ENCODE measurements around the gene FDCSP. TPM values are rescaled to one million over a fixed set of nuclear protein-coding genes. Genes with fewer than 3 reads are reported as not detected.
"Not testable (repeated sequence)": the region's sequence is repeated elsewhere in the genome, so short reads cannot be mapped to it uniquely, and the experiment has no call there.

FDCSP gene
- total and polyA plus RNA-seq, 4 donors, result not detected

DNA sequence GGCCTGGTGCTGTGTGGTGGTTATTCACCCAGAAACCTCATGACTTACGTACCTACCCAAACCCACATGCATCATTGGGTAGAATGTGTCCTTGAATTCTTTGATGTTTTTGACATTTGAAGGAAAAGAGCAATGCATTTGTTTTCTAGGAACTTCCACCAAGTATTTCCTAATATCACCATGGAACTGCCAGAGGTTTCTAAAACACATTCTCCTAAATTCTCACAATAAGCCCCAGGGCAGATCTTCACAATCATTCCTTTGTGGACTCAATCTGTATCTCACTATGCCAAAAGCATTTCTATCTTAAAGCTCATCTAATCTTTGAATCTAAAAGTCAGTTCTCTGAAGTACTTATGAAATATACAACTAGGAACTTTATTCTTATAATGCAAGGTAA lies 38.7 kb upstream of the FDCSP start:
- intact Hi-C loops (cut with DNase I), result no loop called here
- Histone ChIP-seq H3K4me1 (ENCODE audit: control insufficient read depth in 1 of 2, insufficient read depth in 2 of 2, low read length in 2 of 2) (no peaks in the 10 kb centered on the region), H3K9me3 (ENCODE audit: control insufficient read depth, low read length) (no peaks in the 10 kb centered on the region), H3K36me3 (ENCODE audit: control insufficient read depth in 1 of 2, insufficient read depth in 2 of 2, low read length in 1 of 2) (no peaks in the 10 kb centered on the region), H3K27ac (ENCODE audit: low read depth in 1 of 2, low read length in 2 of 2) (no peak overlapping the region), H3K4me3 (ENCODE audit: low read length in 2 of 2) (no peak overlapping the region), H3K27me3 (ENCODE audit: control insufficient read depth in 1 of 2, insufficient read depth in 2 of 2, low read length in 1 of 2) (peaks cover 0 to 1% of the 10 kb centered on the region in 2 donors)
- no peak for ATAC-seq (ENCODE audit: low FRiP score)
- WGBS, 2 donors, result 90 to 96% methylated on average over 1 of the region's 1 CpG
- no peak for DNase-seq

DNA sequence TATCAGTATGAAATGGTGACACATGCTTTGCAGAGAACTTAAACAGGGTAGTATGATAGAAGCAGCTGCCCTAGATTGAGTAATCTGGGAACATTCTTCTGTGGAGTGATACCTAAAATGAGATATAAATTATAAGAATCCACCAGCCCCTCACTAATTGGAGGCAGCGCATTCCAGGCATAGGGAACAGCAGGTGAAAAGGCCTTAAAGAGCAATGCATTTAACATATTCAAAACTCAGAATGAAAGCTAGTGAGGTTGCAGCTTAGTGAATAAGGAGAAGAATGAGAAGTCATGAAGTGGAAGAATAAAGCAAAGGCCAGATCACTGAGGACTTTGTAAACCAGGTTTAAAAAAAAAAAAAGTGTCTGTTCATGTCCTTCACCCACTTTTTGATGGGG lies 35.3 kb upstream of the FDCSP start:
- Histone ChIP-seq H3K27me3 (ENCODE audit: control insufficient read depth in 1 of 2, insufficient read depth in 2 of 2, low read length in 1 of 2) (no peaks in the 10 kb centered on the region), H3K4me1 (ENCODE audit: control insufficient read depth in 1 of 2, insufficient read depth in 2 of 2, low read length in 2 of 2) (no peaks in the 10 kb centered on the region), H3K36me3 (ENCODE audit: control insufficient read depth in 1 of 2, insufficient read depth in 2 of 2, low read length in 1 of 2) (no peaks in the 10 kb centered on the region), H3K9me3 (ENCODE audit: control insufficient read depth, low read length) (no peaks in the 10 kb centered on the region), H3K27ac (ENCODE audit: low read depth in 1 of 2, low read length in 2 of 2) (no peak overlapping the region), H3K4me3 (ENCODE audit: low read length in 2 of 2) (no peak overlapping the region)
- WGBS, 2 donors, result 99 to 100% methylated on average over 1 of the region's 1 CpG
- ATAC-seq (ENCODE audit: low FRiP score) (no peak), DNase-seq (no peak)
- intact Hi-C loops (cut with DNase I), result no loop called here

DNA sequence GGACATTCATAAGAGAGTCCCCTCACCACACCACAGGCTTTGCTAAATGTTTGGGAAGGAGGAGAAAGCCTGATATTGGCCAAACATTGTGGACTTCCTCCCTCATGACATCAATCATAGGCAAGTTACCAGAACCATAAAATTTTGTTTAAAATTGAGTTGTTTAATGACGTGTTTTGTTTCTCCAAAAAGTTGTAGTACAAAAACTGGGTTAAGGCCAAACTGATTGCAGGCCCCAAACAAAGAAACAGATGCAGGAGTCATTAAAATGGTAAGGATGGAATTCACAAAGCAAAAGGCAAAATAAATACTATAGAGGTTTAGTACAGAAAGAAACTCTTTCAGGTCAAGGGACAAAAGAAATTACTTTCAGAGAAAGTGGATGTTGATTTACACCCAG lies 34.3 kb upstream of the FDCSP start:
- DNase-seq (no peak), ATAC-seq (ENCODE audit: low FRiP score) (no peak)
- WGBS, 2 donors, result 30 to 39% methylated on average over 1 of the region's 1 CpG
- Histone ChIP-seq H3K9me3 (ENCODE audit: control insufficient read depth, low read length) (no peaks in the 10 kb centered on the region), H3K27me3 (ENCODE audit: control insufficient read depth in 1 of 2, insufficient read depth in 2 of 2, low read length in 1 of 2) (no peaks in the 10 kb centered on the region), H3K27ac (ENCODE audit: low read depth in 1 of 2, low read length in 2 of 2) (no peak overlapping the region), H3K4me3 (ENCODE audit: low read length in 2 of 2) (no peak overlapping the region), H3K36me3 (ENCODE audit: control insufficient read depth in 1 of 2, insufficient read depth in 2 of 2, low read length in 1 of 2) (no peaks in the 10 kb centered on the region), H3K4me1 (ENCODE audit: control insufficient read depth in 1 of 2, insufficient read depth in 2 of 2, low read length in 2 of 2) (no peaks in the 10 kb centered on the region)
- intact Hi-C loops (cut with DNase I), result no loop called here

DNA sequence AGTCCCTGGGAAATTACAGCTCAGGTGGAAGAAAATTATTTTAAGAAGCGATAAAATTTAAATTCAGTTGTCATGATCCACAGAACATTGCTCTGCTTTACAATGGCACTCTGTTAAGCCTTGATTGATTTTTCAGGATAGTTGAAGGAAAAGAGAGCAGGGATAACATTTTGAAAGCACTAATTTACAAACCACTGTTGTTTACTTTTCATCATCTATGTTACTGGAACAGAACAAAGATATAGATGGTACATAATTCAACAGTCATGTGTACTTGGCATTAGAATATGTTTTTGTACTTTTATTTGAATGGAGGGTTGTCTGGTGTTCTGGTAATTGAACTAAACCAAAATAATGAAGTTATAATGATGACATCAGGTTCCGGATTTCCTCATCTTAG lies 33.0 kb upstream of the FDCSP start:
- Histone ChIP-seq H3K4me3 (ENCODE audit: low read length in 2 of 2) (no peak overlapping the region), H3K4me1 (ENCODE audit: control insufficient read depth in 1 of 2, insufficient read depth in 2 of 2, low read length in 2 of 2) (no peaks in the 10 kb centered on the region), H3K9me3 (ENCODE audit: control insufficient read depth, low read length) (no peaks in the 10 kb centered on the region), H3K27me3 (ENCODE audit: control insufficient read depth in 1 of 2, insufficient read depth in 2 of 2, low read length in 1 of 2) (no peaks in the 10 kb centered on the region), H3K36me3 (ENCODE audit: control insufficient read depth in 1 of 2, insufficient read depth in 2 of 2, low read length in 1 of 2) (no peaks in the 10 kb centered on the region), H3K27ac (ENCODE audit: low read depth in 1 of 2, low read length in 2 of 2) (no peak overlapping the region)
- 95 to 97% methylated on average over 2 of the region's 2 CpGs for WGBS, 2 donors
- ATAC-seq (ENCODE audit: low FRiP score) (no peak), DNase-seq (no peak)
- intact Hi-C loops (cut with DNase I), result no loop called here

DNA sequence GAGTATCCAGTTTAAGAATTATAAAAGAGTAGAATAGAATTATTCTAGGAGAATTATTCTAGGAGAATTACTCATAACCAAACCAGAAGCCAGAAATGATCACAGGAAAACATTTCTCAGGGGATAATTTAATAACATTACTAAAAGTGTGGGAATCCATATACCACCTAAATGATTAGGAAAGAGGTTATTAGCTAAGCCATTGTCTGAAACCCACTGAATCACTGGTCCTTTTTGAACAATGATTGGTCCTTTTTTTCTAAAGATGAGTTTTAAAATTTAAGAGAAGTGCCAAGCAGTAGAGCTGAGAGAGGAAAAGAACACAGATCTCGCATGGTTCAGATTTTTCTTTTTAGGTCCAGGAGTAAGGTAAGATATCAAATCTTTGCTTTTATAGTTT lies 30.5 kb upstream of the FDCSP start, which contains the start of gene ODAM:
Gene ODAM (plus strand): TSS at position 301 of the 400 bp plus-strand sequence. CDS start 819 bp downstream, outside the sequence.
- H3K27me3 ChIP-seq (ENCODE audit: control insufficient read depth in 1 of 2, insufficient read depth in 2 of 2, low read length in 1 of 2), result no peaks in the 10 kb centered on the region
- H3K27ac ChIP-seq (ENCODE audit: low read depth in 1 of 2, low read length in 2 of 2), result no peak within 1 kb of the TSS
- 75 to 78% methylated on average over 1 of the region's 1 CpG for WGBS, 2 donors
- intact Hi-C loops (cut with DNase I), result no loop called here
- no peaks in the 10 kb centered on the region for H3K4me1 ChIP-seq (ENCODE audit: control insufficient read depth in 1 of 2, insufficient read depth in 2 of 2, low read length in 2 of 2)
- no peaks in the 10 kb centered on the region for H3K36me3 ChIP-seq (ENCODE audit: control insufficient read depth in 1 of 2, insufficient read depth in 2 of 2, low read length in 1 of 2)
- DNase-seq (no peak), ATAC-seq (ENCODE audit: low FRiP score) (no peak)
- no peak within 1 kb of the TSS for H3K4me3 ChIP-seq (ENCODE audit: low read length in 2 of 2)
- H3K9me3 ChIP-seq (ENCODE audit: control insufficient read depth, low read length), result no peaks in the 10 kb centered on the region

DNA sequence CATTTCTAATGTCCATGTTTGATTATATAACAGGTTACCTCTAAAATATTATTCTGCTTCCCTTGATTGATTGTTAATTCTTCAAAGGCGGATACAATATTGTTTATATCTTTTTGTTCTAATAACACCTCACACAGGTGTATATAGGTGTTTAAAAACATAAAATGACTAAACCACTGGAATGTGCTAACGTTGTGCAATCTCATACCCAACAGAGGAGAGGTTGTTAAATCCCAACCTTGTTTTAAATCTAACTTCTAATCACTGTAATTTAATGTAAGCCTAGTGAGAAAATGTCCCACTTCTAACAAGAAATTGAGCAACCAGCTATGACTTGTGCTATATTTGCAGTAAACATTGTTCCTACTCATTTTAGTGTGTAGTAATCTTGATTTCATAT lies 29.1 kb upstream of the FDCSP start:
- Histone ChIP-seq H3K4me3 (ENCODE audit: low read length in 2 of 2) (no peak overlapping the region), H3K4me1 (ENCODE audit: control insufficient read depth in 1 of 2, insufficient read depth in 2 of 2, low read length in 2 of 2) (no peaks in the 10 kb centered on the region), H3K36me3 (ENCODE audit: control insufficient read depth in 1 of 2, insufficient read depth in 2 of 2, low read length in 1 of 2) (no peaks in the 10 kb centered on the region), H3K9me3 (ENCODE audit: control insufficient read depth, low read length) (no peaks in the 10 kb centered on the region), H3K27ac (ENCODE audit: low read depth in 1 of 2, low read length in 2 of 2) (no peak overlapping the region), H3K27me3 (ENCODE audit: control insufficient read depth in 1 of 2, insufficient read depth in 2 of 2, low read length in 1 of 2) (no peaks in the 10 kb centered on the region)
- ATAC-seq (ENCODE audit: low FRiP score) (no peak), DNase-seq (no peak)
- intact Hi-C loops (cut with DNase I), result no loop called here
- WGBS, 2 donors, result 93% methylated on average over 2 of the region's 2 CpGs

DNA sequence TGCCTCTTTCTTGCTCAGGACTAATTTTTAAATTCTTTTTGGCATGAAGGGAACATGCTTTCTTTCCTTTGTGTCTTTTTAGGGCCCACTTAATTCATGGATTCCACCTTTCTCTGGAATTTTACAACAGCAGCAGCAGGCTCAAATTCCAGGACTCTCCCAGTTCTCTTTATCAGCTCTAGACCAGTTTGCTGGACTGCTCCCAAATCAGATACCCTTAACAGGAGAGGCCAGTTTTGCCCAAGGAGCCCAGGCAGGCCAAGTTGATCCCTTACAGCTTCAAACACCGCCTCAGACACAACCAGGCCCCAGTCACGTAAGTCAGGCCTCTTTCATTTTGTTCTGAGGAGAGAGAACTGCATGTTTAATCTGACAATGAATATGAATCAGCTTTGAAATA lies 28.1 kb upstream of the FDCSP start:
- Histone ChIP-seq H3K36me3 (ENCODE audit: control insufficient read depth in 1 of 2, insufficient read depth in 2 of 2, low read length in 1 of 2) (no peaks in the 10 kb centered on the region), H3K4me1 (ENCODE audit: control insufficient read depth in 1 of 2, insufficient read depth in 2 of 2, low read length in 2 of 2) (no peaks in the 10 kb centered on the region), H3K9me3 (ENCODE audit: control insufficient read depth, low read length) (no peaks in the 10 kb centered on the region), H3K27ac (ENCODE audit: low read depth in 1 of 2, low read length in 2 of 2) (no peak overlapping the region), H3K4me3 (ENCODE audit: low read length in 2 of 2) (no peak overlapping the region), H3K27me3 (ENCODE audit: control insufficient read depth in 1 of 2, insufficient read depth in 2 of 2, low read length in 1 of 2) (no peaks in the 10 kb centered on the region)
- DNase-seq, result no peak
- WGBS, 2 donors, result 53 to 56% methylated on average over 2 of the region's 2 CpGs
- no peak for ATAC-seq (ENCODE audit: low FRiP score)
- intact Hi-C loops (cut with DNase I), result no loop called here

DNA sequence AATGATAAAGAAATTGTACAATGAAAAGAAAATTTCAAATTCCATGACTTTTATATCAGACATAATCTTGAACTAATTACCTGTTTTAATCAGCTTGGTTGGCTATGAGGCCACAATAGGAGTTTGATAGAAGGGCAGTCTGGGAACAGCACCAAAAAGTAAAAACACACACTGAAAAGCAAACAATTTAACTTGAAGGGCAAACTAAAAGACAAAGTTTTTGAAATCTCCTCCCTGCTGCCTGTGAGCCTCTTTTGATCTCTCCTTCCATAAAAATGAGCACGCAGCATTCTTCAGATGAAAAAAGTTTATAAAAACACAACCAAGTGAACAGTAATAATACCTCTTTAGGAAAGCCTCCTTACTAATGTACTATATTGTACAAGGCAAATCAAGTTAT lies 22.3 kb upstream of the FDCSP start:
- H3K27ac ChIP-seq (ENCODE audit: low read depth in 1 of 2, low read length in 2 of 2), result no peak overlapping the region
- DNase-seq, result no peak
- no peak overlapping the region for H3K4me3 ChIP-seq (ENCODE audit: low read length in 2 of 2)
- intact Hi-C loops (cut with DNase I), result no loop called here
- WGBS, 2 donors, result 24 to 42% methylated on average over 1 of the region's 1 CpG
- no peaks in the 10 kb centered on the region for H3K36me3 ChIP-seq (ENCODE audit: control insufficient read depth in 1 of 2, insufficient read depth in 2 of 2, low read length in 1 of 2)
- H3K9me3 ChIP-seq (ENCODE audit: control insufficient read depth, low read length), result no peaks in the 10 kb centered on the region
- no peaks in the 10 kb centered on the region for H3K27me3 ChIP-seq (ENCODE audit: control insufficient read depth in 1 of 2, insufficient read depth in 2 of 2, low read length in 1 of 2)
- no peaks in the 10 kb centered on the region for H3K4me1 ChIP-seq (ENCODE audit: control insufficient read depth in 1 of 2, insufficient read depth in 2 of 2, low read length in 2 of 2)
- no peak for ATAC-seq (ENCODE audit: low FRiP score)

DNA sequence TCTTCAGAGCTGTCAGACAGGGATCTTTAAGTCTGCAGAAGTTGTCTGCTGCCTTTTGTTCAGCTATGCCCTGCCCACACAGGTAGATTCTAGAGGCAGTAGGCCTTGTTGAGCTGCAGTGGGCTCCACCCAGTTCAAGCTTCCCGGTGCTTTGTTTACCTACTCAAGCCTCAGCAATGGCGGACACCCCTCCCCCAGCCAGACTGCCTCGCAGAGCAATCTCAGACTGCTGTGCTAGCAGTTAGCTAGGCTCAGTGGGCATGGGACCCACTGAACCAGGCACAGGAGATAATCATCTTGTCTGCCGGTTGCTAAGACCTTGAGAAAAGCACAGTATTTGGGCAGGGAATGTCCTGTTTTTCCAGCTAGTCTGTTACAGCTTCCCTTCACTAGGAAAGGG lies 13.2 kb upstream of the FDCSP start:
- H3K9me3 ChIP-seq (ENCODE audit: control insufficient read depth, low read length); intact Hi-C loops (cut with DNase I); H3K4me1 ChIP-seq (ENCODE audit: control insufficient read depth in 1 of 2, insufficient read depth in 2 of 2, low read length in 2 of 2); H3K4me3 ChIP-seq (ENCODE audit: low read length in 2 of 2); H3K36me3 ChIP-seq (ENCODE audit: control insufficient read depth in 1 of 2, insufficient read depth in 2 of 2, low read length in 1 of 2); ATAC-seq (ENCODE audit: low FRiP score); H3K27ac ChIP-seq (ENCODE audit: low read depth in 1 of 2, low read length in 2 of 2); DNase-seq; H3K27me3 ChIP-seq (ENCODE audit: control insufficient read depth in 1 of 2, insufficient read depth in 2 of 2, low read length in 1 of 2): not testable (repeated sequence)
- WGBS, 2 donors, result 62 to 70% methylated on average over 4 of the region's 4 CpGs

All from aorta (tissue), 5 donors.